WTC11 (cell line): ENCODE data around the gene CTAGE9. TPM values are rescaled to one million over a fixed set of nuclear protein-coding genes. Genes with fewer than 3 reads are reported as not detected.

Source experiments
- ATAC-seq: fragments of 200-7000 bp; cut with Tn5 transposase; 2 replicates; pipeline ENCODE4 v1.10.0; 2021; ENCODE audit warnings: mild to moderate bottlenecking, moderate library complexity
- CTCF ChIA-PET: fragments of 300-600 bp; sonication (Branson Sonifier 250); formaldehyde crosslinking; loops from one replicate; lab custom pipeline; 2021; ENCODE audit warnings: antibody characterized with exemption; lab: Charles Lee
- POLR2A ChIA-PET: fragments of 350-600 bp; sonication (Branson Sonifier 250); formaldehyde crosslinking; loops from one replicate; lab custom pipeline; 2021; ENCODE audit warnings: antibody characterized with exemption; lab: Charles Lee
- DNase-seq: peaks from one replicate; pipeline ENCODE4 v3.0.0; 2021; ENCODE audit warnings: low spot score
- H3K27ac Mint-ChIP-seq: 2 replicates; pipeline ENCODE4 v1.8.0; 2021; ENCODE audit warnings: mixed read lengths
- H3K27me3 Mint-ChIP-seq: 2 replicates; pipeline ENCODE4 v1.8.0; 2021; ENCODE audit warnings: low read depth, mild to moderate bottlenecking, moderate library complexity, mixed read lengths
- H3K36me3 Mint-ChIP-seq: 2 replicates; pipeline ENCODE4 v1.8.0; 2021; ENCODE audit warnings: mixed read lengths
- H3K4me1 Mint-ChIP-seq: 2 replicates; pipeline ENCODE4 v1.8.0; 2022; ENCODE audit warnings: mixed read lengths
- H3K4me3 Mint-ChIP-seq: 2 replicates; pipeline ENCODE4 v1.8.0; 2021; ENCODE audit warnings: mild to moderate bottlenecking, moderate library complexity, mixed read lengths
- H3K9me3 Mint-ChIP-seq: 2 replicates; pipeline ENCODE4 v1.8.0; 2021; ENCODE audit warnings: mixed read lengths
- ATF1 ChIP-seq: sonication (generic); formaldehyde crosslinking; IDR thresholded peaks from 2 replicates; pipeline ENCODE4 v1.8.1; 2023; ENCODE audit warnings: mild to moderate bottlenecking, moderate library complexity, missing genetic modification reagents
- ATF3 ChIP-seq: sonication (generic); formaldehyde crosslinking; conservative IDR thresholded peaks from 2 replicates; pipeline ENCODE4 v1.8.1; 2022; ENCODE audit warnings: mild to moderate bottlenecking, missing genetic modification reagents
- E2F1 ChIP-seq: sonication (generic); formaldehyde crosslinking; IDR thresholded peaks from 2 replicates; pipeline ENCODE4 v1.8.0; 2022; ENCODE audit warnings: mild to moderate bottlenecking, missing genetic modification reagents
- EMX1 ChIP-seq: fragments of 250-450 bp; sonication (Bioruptor Pico); IDR thresholded peaks from 2 replicates; pipeline ENCODE4 v1.8.0; 2021; ENCODE audit warnings: mild to moderate bottlenecking
- GRHL2 ChIP-seq: fragments of 250-450 bp; sonication (Bioruptor Pico); IDR thresholded peaks from 2 replicates; pipeline ENCODE4 v1.8.0; 2022; ENCODE audit warnings: mild to moderate bottlenecking, moderate library complexity; ENCODE audit not compliant: insufficient replicate concordance, severe bottlenecking
- GTF2I ChIP-seq: fragments of 250-450 bp; sonication (Bioruptor Pico); conservative IDR thresholded peaks from 2 replicates; pipeline ENCODE4 v1.4.0; 2021; ENCODE audit warnings: mild to moderate bottlenecking
- RELA ChIP-seq: sonication (generic); formaldehyde crosslinking; IDR thresholded peaks from 2 replicates; pipeline ENCODE4 v1.8.1; 2022; ENCODE audit warnings: missing genetic modification reagents, mild to moderate bottlenecking, borderline replicate concordance
- SMAD4 ChIP-seq: sonication (generic); formaldehyde crosslinking; IDR thresholded peaks from 2 replicates; pipeline ENCODE4 v1.8.0; 2022; ENCODE audit warnings: mild to moderate bottlenecking, missing genetic modification reagents
- SOX15 ChIP-seq: fragments of 250-450 bp; sonication (Bioruptor Pico); IDR thresholded peaks from 2 replicates; pipeline ENCODE4 v1.9.0; 2021; ENCODE audit warnings: mild to moderate bottlenecking
- SP1 ChIP-seq: sonication (generic); formaldehyde crosslinking; conservative IDR thresholded peaks from 2 replicates; pipeline ENCODE4 v1.8.1; 2022; ENCODE audit warnings: missing genetic modification reagents
- STAT6 ChIP-seq: sonication (generic); formaldehyde crosslinking; conservative IDR thresholded peaks from 2 replicates; pipeline ENCODE4 v1.8.1; 2023; ENCODE audit warnings: mild to moderate bottlenecking, low read depth, missing genetic modification reagents, moderate library complexity
- ZBTB43 ChIP-seq: sonication (generic); formaldehyde crosslinking; IDR thresholded peaks from 2 replicates; pipeline ENCODE4 v1.8.1; 2023; ENCODE audit warnings: mild to moderate bottlenecking, missing genetic modification reagents
- ZNF219 ChIP-seq: sonication (generic); formaldehyde crosslinking; IDR thresholded peaks from 2 replicates; pipeline ENCODE4 v1.8.0; 2023; ENCODE audit warnings: missing genetic modification reagents, mild to moderate bottlenecking, borderline replicate concordance
- ZNF425 ChIP-seq: fragments of 250-450 bp; sonication (Bioruptor Pico); conservative IDR thresholded peaks from 2 replicates; pipeline ENCODE4 v1.9.0; 2021; ENCODE audit warnings: mild to moderate bottlenecking
- ZNF532 ChIP-seq: fragments of 250-450 bp; sonication (Bioruptor Pico); IDR thresholded peaks from 2 replicates; pipeline ENCODE4 v1.9.0; 2021; ENCODE audit warnings: mild to moderate bottlenecking, borderline replicate concordance
- total RNA-seq: library from RNA; stranded (reverse); gene quantifications from 3 replicates; pipeline ENCODE4 v1.2.3, GENCODE V29; 2021

CTAGE9 gene
- total RNA-seq, 1 experiment from 2014 or later: 0.09 TPM

GRCh38 chr6:131724114-131724513 lies 13.3 kb upstream of the CTAGE9 start:
- POLR2A ChIA-PET: no interaction called here
- peaks cover 12% of the 10 kb centered on the region for H3K9me3 Mint-ChIP-seq
- H3K36me3 Mint-ChIP-seq: peaks cover 5% of the 10 kb centered on the region; the same call in 1 of the 2 replicates
- CTCF ChIA-PET: no interaction called here
- DNase-seq (no peak), ATAC-seq (no peak)
- H3K4me1 Mint-ChIP-seq: peaks cover 8% of the 10 kb centered on the region
- H3K27me3 Mint-ChIP-seq: peaks cover 21% of the 10 kb centered on the region
- no peak overlapping the region for H3K4me3 Mint-ChIP-seq
- TF ChIP-seq GTF2I: no peak
- TF ChIP-seq ZNF219 (CRISPR knock-in tag): no peak
- no peak for TF ChIP-seq ZBTB43 (CRISPR knock-in tag)
- TF ChIP-seq RELA (CRISPR knock-in tag): no peak
- TF ChIP-seq GRHL2 (CRISPR knock-in tag): no peak
- no peak for TF ChIP-seq ATF1 (CRISPR knock-in tag)
- TF ChIP-seq SP1 (CRISPR knock-in tag): no peak
- no peak for TF ChIP-seq ZNF425
- TF ChIP-seq ATF3 (CRISPR knock-in tag): no peak
- no peak for TF ChIP-seq STAT6 (CRISPR knock-in tag)
- TF ChIP-seq ZNF532 (CRISPR knock-in tag): no peak
- TF ChIP-seq E2F1 (CRISPR knock-in tag): no peak
- TF ChIP-seq SMAD4 (CRISPR knock-in tag): no peak
- no peak for TF ChIP-seq SOX15 (CRISPR knock-in tag)
- TF ChIP-seq EMX1 (CRISPR knock-in tag): no peak
- H3K27ac Mint-ChIP-seq: no peak overlapping the region
